ENCODE measurements around the gene GPX4.

GPX4 gene

DNA sequence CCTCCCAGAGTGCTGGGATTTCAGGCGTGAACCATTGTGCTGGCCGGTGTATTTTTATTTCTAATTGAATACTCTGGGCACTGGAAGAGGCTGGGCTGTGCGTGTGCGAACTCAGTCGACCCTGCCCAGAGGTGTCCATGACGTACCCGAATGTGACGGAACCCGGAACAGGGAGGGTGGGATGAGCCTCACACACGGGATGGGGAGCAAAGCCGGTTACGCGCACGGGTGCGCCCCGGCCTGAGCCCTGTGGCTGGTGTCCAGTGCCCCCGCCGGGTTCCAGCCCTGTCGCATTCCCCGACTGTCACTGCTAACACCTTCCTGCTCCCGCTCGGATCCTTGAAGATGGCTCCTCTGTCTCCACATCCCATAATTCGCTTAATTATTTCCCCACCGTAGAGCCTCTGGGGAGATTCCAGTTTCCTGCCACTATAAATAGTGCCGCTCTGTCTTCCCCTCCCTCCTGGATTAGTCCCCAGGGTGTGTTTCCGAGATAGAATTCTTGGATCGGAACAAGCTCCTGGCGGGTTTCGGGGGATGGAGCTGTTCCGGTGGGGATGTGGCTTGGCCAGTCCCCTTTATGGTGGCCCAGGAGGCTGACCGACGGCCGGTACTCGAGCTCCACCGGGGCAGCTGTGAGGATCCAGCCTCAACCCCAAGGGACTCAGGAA lies 48.3 kb downstream of the GPX4 start:
- no peaks in the 10 kb centered on the region for H3K27me3 Mint-ChIP-seq
- CTCF ChIA-PET, result no interaction called here
- no peaks in the 10 kb centered on the region for H3K9me3 Mint-ChIP-seq
- H3K27ac Mint-ChIP-seq, result no peak overlapping the region
- no peaks in the 10 kb centered on the region for H3K4me1 Mint-ChIP-seq
- H3K36me3 Mint-ChIP-seq, result peaks cover 16% of the 10 kb centered on the region
- no peak for DNase-seq
- H3K4me3 Mint-ChIP-seq, result no peak overlapping the region

DNA sequence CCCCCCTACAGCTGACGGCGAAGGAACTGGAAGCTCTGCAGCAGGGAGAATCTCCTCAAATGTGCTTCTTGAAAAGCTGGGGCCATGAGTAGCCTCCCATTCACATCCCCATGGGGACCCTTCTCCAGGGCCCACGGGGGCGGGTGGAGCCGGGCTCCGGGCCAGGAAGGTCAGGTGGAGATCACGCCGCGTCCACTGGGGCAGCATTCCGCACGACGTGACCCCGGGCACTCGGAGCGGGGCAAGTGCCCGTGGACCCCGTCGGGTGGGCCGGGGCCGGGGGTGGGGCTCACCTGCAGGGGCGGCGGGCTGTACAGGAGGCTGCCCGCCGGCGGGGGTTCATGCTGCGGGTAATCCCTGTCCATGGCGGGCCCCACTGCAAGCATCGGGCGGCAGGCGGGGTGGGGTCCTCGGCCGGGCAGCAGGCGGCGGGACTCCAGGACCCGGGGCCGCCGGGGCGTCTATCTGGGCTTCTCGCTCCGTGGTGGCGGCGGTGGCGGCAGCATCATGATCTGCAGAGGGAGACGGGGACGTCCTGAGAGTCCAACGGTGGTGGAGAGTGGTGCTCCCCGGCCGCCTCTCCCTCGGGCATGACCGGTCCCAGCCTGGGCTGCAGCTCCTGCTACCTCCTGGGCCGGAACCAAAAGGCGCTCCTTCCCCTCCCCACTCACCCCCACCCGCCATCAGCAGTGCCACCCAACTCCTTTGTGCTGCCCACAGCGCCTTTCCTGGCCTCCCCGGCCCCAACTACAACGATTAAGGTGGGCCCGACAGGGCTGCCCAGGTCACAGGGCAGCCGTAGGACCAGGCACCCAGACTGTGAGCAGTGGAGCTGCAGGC lies 50.3 kb downstream of the GPX4 start:
- CTCF ChIA-PET, result no interaction called here
- Mint-ChIP-seq H3K36me3 (peaks cover 16% of the 10 kb centered on the region), H3K27ac (no peak overlapping the region), H3K4me1 (no peaks in the 10 kb centered on the region), H3K27me3 (no peaks in the 10 kb centered on the region), H3K4me3 (no peak overlapping the region), H3K9me3 (no peaks in the 10 kb centered on the region)
- no peak for DNase-seq

DNA sequence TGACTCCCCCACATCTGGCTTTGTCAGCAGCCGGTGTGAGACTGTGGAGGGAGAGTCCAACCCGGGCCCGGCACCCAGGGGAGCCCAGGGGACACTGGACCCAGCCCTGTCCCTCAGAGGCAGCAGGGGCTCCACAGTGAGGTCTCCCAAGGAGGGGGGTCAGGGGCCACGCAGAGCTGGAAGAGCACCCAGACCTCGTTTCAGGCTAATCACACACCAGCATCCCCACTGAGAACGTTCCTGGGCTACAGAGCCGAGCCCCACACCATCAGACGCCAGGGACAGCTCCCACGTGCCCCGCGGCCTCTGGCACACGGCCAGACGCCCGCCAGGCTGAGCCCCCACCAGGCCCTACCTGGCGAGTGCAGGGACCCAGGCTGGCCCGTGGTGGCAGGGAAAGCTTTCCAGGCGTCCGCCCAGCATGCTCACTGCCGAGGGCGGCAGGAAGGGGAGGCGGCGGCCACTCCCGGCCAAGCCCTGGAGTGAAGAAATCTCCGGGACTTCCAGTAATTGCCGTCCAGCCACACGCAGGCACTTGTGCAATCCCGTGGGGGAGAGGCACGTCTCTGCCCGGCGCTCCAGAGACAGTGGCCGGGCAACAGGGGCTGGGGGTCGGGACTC lies 51.0 kb downstream of the GPX4 start:
- H3K27me3 Mint-ChIP-seq, result no peaks in the 10 kb centered on the region
- H3K36me3 Mint-ChIP-seq, result peaks cover 12% of the 10 kb centered on the region
- H3K4me3 Mint-ChIP-seq, result no peak overlapping the region
- H3K27ac Mint-ChIP-seq, result no peak overlapping the region
- no peaks in the 10 kb centered on the region for H3K9me3 Mint-ChIP-seq
- CTCF ChIA-PET, result no interaction called here
- no peak for DNase-seq
- H3K4me1 Mint-ChIP-seq, result no peaks in the 10 kb centered on the region

DNA sequence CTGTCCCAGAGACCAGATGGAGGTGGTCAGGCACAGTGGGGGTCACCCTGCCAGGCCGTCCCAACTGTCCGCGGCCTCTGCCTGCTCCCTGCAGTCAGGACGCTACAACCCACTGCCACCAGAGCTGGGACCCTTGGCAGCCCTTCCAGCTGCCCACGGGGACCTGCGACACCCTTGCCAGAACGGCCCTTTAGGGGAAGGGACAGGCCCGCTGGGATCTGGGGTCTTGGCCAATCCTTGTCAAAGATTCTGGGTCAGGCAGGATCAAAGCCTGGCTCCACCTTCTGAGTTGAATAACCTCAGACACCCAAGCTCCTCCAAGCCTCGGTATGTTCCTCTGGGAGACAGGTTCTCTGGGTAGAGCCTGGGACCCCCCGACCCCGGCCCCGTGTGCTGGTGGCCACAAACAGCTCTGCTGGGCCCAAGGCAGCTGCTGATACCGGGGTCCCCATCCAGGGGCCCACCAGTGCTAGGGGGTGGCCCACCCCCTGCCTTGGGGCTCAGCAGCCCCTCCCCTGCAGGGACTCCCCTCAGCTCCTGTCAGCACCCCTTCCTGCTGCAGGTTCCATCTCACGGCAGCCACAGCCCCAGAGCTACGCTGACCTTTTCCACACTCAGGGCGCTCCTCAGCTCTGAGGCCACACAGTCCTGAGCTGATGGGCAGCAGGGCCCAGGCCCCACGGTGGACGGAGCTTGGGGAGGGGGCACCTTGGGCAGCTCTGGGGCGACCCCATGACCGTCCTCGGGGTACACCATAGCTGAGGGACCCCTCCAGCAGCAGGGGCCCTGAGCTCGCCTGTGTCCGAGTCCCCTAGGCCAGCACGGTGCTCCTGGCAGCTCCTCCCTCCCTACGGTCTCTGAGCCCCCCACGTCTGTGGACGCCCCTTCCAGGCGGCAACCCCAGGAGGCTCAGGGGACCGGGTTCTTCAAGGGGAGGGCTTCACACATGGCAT lies 51.8 kb downstream of the GPX4 start:
- Mint-ChIP-seq H3K9me3 (no peaks in the 10 kb centered on the region), H3K4me1 (no peaks in the 10 kb centered on the region), H3K36me3 (peaks cover 12% of the 10 kb centered on the region), H3K27me3 (no peaks in the 10 kb centered on the region), H3K4me3 (no peak overlapping the region), H3K27ac (no peak overlapping the region)
- CTCF ChIA-PET, result interaction anchor here (0.6 kb wide), 1 partner anchor 38 kb away, joined by 3 read pairs; no protein-coding TSS in a partner anchor
- no peak for DNase-seq
